ENCODE data around the gene EPHA3.

- TF ChIP-seq CTCF (IDR thresholded peaks at IDR 0.05), result no peak
- TF ChIP-seq EZH2 (IDR thresholded peaks at IDR 0.05; ENCODE audit: borderline replicate concordance, insufficient read depth, low read depth, low read length, poor library complexity, severe bottlenecking), result no peak
Observed at GRCh38 chr3:89186456-89186855, 79.0 kb downstream of the EPHA3 start.

Data from B cell (primary cell).